ENCODE measurements around the gene PHOX2B.
"Not testable (repeated sequence)": the region's sequence is repeated elsewhere in the genome, so short reads cannot be mapped to it uniquely, and the experiment has no call there.

PHOX2B gene

GRCh38 chr4:41712425-41712824, 36.1 kb downstream of the PHOX2B start:
- DNase-seq (ENCODE audit: low read depth) = no peak

GRCh38 chr4:41711654-41712053, 36.9 kb downstream of the PHOX2B start:
- not testable (repeated sequence) for DNase-seq (ENCODE audit: low read depth)

DNA sequence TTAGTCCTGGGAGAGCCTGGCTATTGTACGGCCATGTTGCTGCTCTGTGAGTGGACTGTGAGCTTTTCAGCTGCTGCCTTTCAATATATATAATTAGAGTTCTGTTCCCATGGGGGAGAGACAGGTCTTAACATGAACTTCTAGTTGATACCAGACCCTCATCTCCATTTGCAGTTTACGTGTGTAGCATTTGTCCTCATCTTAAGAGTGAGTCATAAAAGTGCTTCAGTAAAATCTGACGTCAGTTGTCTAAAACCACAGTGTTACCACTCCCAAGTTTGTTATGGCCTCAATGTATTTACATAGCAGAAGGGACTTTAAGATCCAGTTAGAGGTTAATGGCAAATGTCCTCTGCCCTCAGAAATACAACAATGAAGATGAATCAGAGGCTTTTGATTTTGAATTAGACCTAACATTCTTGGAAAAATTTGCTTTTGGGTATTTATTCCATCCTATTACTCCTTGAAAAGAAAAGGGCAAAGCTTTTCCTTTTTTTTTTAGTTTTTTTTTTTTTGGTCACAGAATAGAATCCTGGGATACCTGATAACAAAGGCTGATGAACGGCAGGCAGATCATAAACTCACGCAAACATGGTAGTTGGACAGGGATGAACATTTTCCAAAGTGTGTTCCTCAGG, 38.6 kb downstream of the PHOX2B start:
- DNase-seq (ENCODE audit: low read depth) = peak; percentile 41

DNA sequence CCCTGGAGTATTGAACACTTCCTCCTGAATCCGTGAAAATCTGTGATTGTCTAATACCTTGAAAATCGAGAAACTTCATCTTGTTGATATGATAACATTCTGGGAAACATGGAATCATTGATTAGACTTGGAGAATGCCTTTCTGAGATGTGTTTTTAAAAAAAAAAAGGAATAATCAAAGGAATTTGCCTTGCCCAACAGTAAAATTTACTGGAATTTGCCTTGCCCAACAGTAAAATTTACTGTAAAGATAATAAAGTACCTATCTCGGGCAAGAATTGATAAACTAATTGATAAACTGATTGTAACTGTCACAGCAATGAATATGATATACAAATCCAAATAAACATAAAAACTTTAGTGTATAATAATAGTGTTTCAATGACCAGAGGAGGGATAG, 44.7 kb downstream of the PHOX2B start:
- no peak for DNase-seq (ENCODE audit: low read depth)

DNA sequence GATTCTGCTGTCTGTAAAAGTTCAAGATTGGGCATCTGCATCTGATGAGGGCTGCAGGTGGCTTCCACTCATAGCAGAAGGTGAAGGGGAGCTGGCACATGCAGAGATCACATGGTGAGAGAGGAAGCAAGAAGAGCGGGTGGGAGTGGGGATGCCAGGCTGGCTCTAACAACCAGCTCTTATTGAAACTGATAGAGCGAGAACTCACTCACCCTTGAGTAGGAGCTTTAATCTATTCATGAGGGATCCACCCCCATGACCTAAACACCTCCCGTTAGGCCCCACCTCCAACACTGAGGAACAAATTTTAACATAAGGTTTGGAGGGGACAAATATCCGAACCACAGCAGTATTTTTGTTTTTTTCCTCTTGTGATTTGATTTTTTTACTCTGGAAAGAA, 45.8 kb downstream of the PHOX2B start:
- DNase-seq (ENCODE audit: low read depth) = no peak

DNA sequence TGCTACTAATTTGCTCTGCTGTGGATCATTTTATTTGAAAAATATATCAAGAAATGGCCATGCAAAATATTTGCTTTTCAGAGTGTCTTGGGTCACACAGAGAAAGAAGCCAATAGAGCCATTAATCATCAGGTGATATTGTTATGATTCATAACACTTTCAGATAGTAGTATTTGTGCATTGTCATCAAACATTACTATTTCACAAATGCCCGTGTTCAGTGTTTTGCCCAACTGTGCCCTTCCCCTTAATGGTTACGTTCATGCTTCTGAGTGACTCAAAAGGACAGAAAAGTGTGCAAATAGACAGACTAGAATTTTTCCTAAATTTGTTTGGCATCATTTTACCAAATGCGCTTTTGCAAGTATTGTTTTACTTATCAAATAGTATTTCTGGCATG, 46.5 kb downstream of the PHOX2B start:
- no peak for DNase-seq (ENCODE audit: low read depth)

GRCh38 chr4:41696763-41697162, 51.8 kb downstream of the PHOX2B start:
- no peak for DNase-seq (ENCODE audit: low read depth)

DNA sequence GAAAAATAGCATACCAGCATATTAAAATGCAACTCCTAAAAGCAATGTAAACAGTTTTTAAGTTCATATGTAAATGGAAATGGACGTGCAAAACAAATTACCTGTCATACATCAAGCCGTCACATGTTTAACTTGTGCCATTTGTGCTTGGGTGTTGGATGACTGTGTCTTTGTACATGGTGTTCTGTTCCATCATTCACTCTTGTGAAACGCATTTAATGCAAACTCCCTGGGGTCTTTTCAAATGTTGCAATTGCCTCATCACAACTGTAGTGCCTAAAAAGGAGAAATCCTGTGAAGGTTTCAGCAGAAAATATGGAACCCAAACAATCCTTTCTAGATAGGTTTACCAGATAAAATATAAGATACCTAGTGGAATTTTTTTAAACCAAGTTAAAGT, 52.4 kb downstream of the PHOX2B start:
- DNase-seq (ENCODE audit: low read depth) = no peak

Data from HS-5 (cell line).